22Rv1 (cell line): Measurements from ENCODE around the gene PIK3C2B.

Experiments
- H3K27ac ChIP-seq: fragments of 450-650 bp; 2 replicates; pipeline ENCODE4 v1.5.1; 2017
- ZFX ChIP-seq: fragments of 450-650 bp; IDR thresholded peaks from 2 replicates; pipeline ENCODE4 v1.6.1; 2017; ENCODE audit warnings: antibody characterized with exemption, borderline replicate concordance
- TF ChIP-seq, protein P1 (sequence below): fragments of 450-650 bp; IDR thresholded peaks from 2 replicates; pipeline ENCODE4 v1.5.1; 2017; ENCODE audit warnings: mild to moderate bottlenecking

PIK3C2B gene, protein sequence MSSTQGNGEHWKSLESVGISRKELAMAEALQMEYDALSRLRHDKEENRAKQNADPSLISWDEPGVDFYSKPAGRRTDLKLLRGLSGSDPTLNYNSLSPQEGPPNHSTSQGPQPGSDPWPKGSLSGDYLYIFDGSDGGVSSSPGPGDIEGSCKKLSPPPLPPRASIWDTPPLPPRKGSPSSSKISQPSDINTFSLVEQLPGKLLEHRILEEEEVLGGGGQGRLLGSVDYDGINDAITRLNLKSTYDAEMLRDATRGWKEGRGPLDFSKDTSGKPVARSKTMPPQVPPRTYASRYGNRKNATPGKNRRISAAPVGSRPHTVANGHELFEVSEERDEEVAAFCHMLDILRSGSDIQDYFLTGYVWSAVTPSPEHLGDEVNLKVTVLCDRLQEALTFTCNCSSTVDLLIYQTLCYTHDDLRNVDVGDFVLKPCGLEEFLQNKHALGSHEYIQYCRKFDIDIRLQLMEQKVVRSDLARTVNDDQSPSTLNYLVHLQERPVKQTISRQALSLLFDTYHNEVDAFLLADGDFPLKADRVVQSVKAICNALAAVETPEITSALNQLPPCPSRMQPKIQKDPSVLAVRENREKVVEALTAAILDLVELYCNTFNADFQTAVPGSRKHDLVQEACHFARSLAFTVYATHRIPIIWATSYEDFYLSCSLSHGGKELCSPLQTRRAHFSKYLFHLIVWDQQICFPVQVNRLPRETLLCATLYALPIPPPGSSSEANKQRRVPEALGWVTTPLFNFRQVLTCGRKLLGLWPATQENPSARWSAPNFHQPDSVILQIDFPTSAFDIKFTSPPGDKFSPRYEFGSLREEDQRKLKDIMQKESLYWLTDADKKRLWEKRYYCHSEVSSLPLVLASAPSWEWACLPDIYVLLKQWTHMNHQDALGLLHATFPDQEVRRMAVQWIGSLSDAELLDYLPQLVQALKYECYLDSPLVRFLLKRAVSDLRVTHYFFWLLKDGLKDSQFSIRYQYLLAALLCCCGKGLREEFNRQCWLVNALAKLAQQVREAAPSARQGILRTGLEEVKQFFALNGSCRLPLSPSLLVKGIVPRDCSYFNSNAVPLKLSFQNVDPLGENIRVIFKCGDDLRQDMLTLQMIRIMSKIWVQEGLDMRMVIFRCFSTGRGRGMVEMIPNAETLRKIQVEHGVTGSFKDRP (N-terminal part only)

DNA sequence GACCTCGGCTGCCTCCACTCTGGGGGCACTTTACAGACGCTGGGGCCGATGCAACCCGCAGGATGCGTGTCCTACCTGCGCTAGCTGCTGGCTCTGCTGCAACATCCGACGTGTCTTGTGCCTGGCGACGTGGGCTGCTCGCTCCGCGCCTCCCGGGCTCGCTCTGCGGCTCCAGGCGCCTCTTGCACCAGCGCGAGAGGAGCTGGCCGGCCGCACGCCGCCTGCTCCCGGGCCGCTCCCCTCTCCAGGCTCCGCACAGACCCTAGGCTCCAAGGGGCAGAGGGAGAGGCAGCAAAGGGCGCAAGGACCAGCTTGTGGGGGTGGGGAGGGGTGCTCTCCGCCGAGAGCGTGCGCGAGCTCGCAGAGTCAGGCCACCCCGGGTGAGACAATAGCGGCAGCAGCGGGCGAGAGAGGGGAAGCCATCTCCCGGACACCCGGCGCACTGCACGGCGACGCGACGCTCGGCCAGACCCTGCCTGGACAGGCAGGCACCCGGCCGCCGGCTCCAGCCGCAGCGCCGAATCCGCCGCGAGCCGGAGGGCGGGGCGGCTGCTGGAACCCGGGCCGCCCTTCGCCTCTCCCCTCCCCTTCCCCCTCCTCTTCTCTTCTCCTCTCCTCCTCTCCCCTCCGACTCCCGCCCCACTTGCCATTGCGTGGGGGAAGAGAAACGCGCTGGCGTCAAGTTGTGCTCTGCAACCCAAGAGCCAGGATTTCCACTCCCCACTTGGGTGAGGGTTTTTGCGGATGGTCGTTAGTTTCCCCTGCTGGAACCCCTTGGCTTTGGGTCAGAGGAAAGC lies at the start of gene PIK3C2B:
Gene PIK3C2B (minus strand): TSS at position 525 of the 797 bp plus-strand sequence. CDS start 25,003 bp downstream, outside the sequence.
- peak within 1 kb of the TSS; percentile 76 for H3K27ac ChIP-seq
- TF ChIP-seq, protein P1, sequence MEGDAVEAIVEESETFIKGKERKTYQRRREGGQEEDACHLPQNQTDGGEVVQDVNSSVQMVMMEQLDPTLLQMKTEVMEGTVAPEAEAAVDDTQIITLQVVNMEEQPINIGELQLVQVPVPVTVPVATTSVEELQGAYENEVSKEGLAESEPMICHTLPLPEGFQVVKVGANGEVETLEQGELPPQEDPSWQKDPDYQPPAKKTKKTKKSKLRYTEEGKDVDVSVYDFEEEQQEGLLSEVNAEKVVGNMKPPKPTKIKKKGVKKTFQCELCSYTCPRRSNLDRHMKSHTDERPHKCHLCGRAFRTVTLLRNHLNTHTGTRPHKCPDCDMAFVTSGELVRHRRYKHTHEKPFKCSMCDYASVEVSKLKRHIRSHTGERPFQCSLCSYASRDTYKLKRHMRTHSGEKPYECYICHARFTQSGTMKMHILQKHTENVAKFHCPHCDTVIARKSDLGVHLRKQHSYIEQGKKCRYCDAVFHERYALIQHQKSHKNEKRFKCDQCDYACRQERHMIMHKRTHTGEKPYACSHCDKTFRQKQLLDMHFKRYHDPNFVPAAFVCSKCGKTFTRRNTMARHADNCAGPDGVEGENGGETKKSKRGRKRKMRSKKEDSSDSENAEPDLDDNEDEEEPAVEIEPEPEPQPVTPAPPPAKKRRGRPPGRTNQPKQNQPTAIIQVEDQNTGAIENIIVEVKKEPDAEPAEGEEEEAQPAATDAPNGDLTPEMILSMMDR: peak; percentile 76
- no peak for TF ChIP-seq ZFX

DNA sequence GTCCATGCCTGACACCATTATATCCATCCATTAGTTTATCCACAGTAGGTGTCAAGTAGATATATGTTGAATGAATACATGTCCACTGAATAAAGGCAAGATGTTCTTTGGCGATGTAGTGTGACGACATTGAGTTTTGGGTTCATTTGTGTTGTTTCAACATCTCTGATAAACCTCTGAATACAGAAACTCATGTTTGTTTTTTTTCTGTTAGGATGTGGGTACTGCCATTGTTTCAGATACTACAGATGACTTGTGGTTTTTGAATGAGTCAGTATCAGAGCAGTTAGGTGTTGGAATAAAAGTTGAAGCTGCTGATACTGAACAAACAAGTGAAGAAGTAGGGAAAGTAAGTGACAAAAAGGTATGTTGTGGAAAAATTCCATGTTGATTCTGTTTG lies 49.7 kb upstream of the PIK3C2B start:
- TF ChIP-seq, protein P1: no peak
- no peak for TF ChIP-seq ZFX
- H3K27ac ChIP-seq: no peak overlapping the region

DNA sequence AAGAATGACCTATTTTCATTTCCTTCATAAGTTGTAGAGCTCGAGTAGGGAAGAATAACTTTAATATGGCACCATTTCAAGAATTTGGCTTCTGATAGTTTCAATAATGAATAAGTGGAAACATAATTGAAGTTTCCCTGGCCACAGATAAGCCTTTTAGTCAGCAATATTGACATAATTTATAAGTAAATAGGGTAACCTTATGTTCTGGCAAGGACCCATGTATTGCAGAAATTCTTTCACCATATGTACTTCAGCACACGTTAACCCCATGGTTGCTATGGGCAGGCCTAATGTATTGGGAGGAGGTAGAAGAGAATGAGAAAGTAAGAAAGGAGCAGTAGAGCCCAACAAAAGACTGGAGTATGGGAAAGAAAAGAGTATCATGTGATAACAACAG lies 47.0 kb upstream of the PIK3C2B start:
- no peak overlapping the region for H3K27ac ChIP-seq
- TF ChIP-seq, protein P1: no peak
- no peak for TF ChIP-seq ZFX

DNA sequence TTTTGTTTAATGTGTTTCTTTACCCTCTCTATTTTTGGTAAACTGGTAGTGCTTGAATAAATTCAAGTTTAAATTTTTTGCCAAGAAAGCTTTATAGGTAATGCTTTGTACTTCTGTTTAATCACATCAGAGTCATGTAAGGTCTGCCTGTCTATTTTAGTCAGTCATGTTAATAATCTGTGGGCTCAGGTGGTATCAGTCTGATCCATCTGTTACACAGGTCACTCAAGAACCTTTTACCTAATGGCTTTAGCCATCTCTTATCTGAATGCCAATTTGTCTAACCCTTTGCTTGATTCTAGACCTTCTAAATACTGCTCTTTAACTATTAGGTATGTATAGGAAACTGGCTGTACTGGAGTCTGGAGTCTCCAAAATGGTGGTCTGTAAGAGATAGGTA lies 38.2 kb upstream of the PIK3C2B start:
- H3K27ac ChIP-seq: no peak overlapping the region
- no peak for TF ChIP-seq ZFX
- TF ChIP-seq, protein P1: no peak

DNA sequence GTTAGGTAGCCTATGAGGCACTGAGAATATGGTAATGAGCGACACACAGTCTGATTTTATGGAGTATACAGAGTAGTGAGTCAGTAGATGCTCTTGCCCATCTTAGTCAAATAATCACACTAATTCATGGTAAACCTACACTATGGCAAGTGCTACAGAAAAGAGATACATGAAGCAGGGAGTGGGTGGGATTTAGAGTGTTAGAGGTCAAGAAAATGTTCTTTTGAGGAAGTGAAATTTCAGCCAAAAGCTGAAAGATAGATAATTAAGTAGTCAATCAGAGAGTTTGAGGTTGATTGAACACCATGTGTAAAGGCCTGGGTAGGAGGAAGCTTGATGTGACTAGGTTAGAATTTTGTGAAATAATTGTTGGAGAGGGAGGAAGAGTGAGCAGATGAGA lies 36.3 kb upstream of the PIK3C2B start:
- H3K27ac ChIP-seq: no peak overlapping the region

DNA sequence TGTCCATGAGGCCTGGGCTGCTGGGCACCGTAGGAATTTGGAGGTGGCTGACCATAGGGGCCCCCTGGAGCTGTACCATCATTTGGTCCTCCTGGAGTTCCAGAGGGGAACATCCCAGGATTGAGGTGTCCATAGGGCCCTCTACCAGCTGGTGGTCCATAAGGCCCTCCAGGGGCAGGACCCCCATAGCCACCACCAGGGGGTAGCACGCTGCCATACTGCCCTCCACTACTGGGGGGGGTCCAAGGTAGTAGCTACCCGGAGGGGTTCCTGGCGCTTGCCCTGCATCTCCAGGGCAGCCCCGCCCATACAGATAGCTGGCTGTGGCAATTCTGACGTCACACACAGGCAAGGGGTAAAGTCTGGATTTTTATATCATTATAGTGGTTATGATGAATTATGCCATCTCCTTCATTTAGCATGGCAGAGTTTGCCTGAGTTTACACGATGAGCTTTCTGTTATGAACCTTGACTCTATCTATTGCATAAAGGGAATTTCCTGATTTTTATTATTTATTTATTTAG lies 34.8 kb upstream of the PIK3C2B start:
- no peak overlapping the region for H3K27ac ChIP-seq
- TF ChIP-seq ZFX: no peak
- TF ChIP-seq, protein P1: peak; percentile 2; the same call in 1 of the 2 replicates

More for the DNA sequence above, 36.3 kb upstream of the PIK3C2B start:
- TF ChIP-seq ZFX: no peak
- TF ChIP-seq, protein P1: no peak
